AG09319 (cell line): ENCODE results near the gene TFF3.

ENCODE experiments used
- DNase-seq: peaks from one replicate; pipeline ENCODE4 v3.0.0-alpha.2; 2010; ENCODE audit warnings: low read depth; ENCODE audit errors: extremely low read depth
- CTCF ChIP-seq: IDR thresholded peaks from 2 replicates; pipeline ENCODE4 v1.5.1; 2011; ENCODE audit warnings: low read depth, mild to moderate bottlenecking, inconsistent platforms, low read length, moderate library complexity

TFF3 gene

DNA sequence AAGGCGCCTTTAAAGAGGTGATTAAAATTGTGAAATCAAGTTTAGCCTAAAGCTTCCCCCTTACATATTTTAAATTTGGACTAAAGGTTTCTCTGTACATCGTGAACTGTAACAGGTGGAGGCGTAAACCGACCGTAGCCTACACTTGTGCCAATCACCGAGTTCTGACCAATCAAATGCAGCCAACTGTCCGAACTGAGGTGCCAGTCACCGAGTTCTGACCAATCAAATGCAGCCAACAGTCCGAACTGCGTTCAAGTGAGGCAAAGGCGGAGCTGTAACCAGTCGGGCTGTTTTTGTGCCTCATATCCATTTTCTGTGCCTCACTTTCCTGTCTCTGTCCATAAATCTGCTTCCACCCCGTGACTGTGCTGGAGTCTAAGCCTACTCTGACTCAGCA lies 43.7 kb upstream of the TFF3 start:
- TF ChIP-seq CTCF: no peak
- no peak for DNase-seq

- no peak for DNase-seq
These were observed 43.1 kb upstream of the TFF3 start for GRCh38 chr21:42358261-42358660.

DNA sequence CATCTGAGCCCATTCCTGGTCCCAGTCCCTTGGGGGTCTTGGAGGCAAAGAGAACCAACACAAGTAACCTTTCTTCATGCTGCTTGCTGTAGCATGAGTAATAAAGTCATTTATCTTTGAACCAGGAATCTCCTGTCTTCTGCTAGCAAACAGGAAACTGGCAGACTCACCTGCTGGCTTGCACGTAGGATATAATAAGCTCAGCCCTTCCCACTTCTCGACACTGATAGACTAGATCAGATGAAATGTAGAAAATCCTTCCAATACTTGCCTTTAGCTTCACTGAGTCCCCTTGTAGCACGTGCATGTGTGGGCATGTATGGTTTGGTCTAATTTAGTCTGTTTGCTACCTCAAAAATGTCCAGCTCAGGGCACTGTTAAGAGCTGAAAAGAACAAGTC lies 42.1 kb upstream of the TFF3 start:
- no peak for DNase-seq
- no peak for TF ChIP-seq CTCF

More at GRCh38 chr21:42358261-42358660, 43.1 kb upstream of the TFF3 start:
- no peak for TF ChIP-seq CTCF

DNA sequence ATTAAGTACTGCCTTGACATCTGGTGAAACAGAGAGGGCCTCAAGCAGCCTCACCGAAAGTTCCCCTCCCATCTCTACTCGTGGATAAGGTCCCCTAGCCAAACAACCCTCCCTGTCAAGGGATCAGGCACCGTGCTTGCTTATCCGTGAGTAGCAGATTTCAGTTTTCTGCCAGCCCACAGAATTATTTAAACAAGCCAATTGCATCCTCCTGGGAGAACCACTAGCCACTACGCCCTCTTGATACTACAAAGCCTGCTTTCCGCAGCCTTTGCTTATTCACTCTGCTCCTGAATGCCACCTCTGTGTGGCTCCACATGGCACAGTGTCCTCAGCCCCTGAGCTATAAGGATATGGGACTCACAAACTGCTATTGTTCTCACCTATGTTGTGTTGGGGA lies 41.4 kb upstream of the TFF3 start:
- no peak for DNase-seq
- TF ChIP-seq CTCF: no peak

GRCh38 chr21:42356046-42356445 lies 40.8 kb upstream of the TFF3 start:
- TF ChIP-seq CTCF: no peak
- DNase-seq: no peak

- TF ChIP-seq CTCF: no peak
These were observed 38.4 kb upstream of the TFF3 start for GRCh38 chr21:42353623-42354022.

DNA sequence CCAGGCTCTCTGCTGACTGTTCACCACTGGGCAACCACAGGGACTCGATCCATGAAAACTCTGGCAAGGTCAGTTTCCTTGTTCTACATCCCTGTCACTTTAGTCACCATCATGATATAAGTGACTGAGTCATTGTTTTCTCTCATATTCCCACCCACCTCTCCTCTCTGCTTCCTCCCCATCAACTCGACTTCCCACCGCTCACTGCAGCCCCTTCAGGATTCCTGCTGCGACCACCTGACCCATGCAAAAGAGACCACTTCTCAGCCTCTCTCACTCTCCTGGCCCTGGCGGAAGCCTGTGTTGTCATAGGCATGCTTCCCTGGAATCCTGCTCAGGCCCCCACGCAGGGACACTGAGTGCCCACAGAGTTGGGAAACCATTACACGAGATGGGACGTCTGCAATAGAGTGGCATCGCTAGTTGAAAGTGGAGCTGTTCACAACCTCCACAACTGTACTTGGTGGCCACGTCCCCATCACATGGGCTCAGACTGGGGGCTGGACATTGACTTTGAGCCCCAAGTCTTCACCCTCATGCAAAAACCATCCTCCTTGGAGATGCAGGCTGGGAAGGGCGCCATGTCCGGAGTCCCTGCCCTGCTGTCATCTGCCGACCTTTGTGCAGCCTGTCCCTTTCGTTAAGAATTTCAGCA lies 37.4 kb upstream of the TFF3 start:
- DNase-seq: no peak
- no peak for TF ChIP-seq CTCF

More at GRCh38 chr21:42353623-42354022, 38.4 kb upstream of the TFF3 start:
- no peak for DNase-seq
